Daoy (cell line): ENCODE measurements around the gene PSORS1C1. TPM values are rescaled to one million over a fixed set of nuclear protein-coding genes. Genes with fewer than 3 reads are reported as not detected.
A peak's percentile ranks its signal among the peaks of the same experiment; 100 is the strongest.

Experiments
- DNase-seq: peaks from one replicate; pipeline ENCODE4 v3.0.0-alpha.2; 2015; ENCODE audit warnings: low read depth
- total RNA-seq: library from RNA; depleted of rRNA; stranded (reverse); fragments of >200 nt; shearing (Covaris generic); gene quantifications from 2 replicates; pipeline ENCODE4 v1.2.3, GENCODE V29; 2014

The PSORS1C1 gene
- total RNA-seq, 1 experiment from 2014 or later: 0.23 TPM

- DNase-seq: no peak
Observed at GRCh38 chr6:31096215-31096614, 18.4 kb upstream of the PSORS1C1 start.

- no peak for DNase-seq
Observed at GRCh38 chr6:31096656-31097055, 17.9 kb upstream of the PSORS1C1 start.

GRCh38 chr6:31098449-31098938 lies 16.1 kb upstream of the PSORS1C1 start:
- DNase-seq: no peak

- no peak for DNase-seq
Observed at GRCh38 chr6:31103136-31103535, 11.5 kb upstream of the PSORS1C1 start.

- no peak for DNase-seq
Observed at GRCh38 chr6:31107052-31107451, 7.5 kb upstream of the PSORS1C1 start.

GRCh38 chr6:31110825-31111582 lies 3.6 kb upstream of the PSORS1C1 start:
- DNase-seq: no peak

- no peak for DNase-seq
Observed at GRCh38 chr6:31111712-31112111, 2.9 kb upstream of the PSORS1C1 start.

- DNase-seq: no peak
Observed at GRCh38 chr6:31112478-31112877, 2.1 kb upstream of the PSORS1C1 start, which contains the start of gene C6orf15. TSS of gene C6orf15 (minus strand) at chr6:31112575. CDS start at chr6:31112555, 20 bp downstream.

GRCh38 chr6:31113861-31114540 lies 599 bp upstream of the PSORS1C1 start:
- peak; percentile 43 for DNase-seq

GRCh38 chr6:31114970-31115849 lies 610 bp downstream of the PSORS1C1 start:
- DNase-seq: peak; percentile 71

GRCh38 chr6:31115941-31116560 lies 1.5 kb downstream of the PSORS1C1 start:
- no peak for DNase-seq

- DNase-seq: no peak
Observed at GRCh38 chr6:31116661-31117385, 2.2 kb downstream of the PSORS1C1 start.

GRCh38 chr6:31118178-31118577 lies 3.6 kb downstream of the PSORS1C1 start:
- DNase-seq: no peak

GRCh38 chr6:31120151-31120915 lies 5.7 kb downstream of the PSORS1C1 start, which contains the start of gene CDSN:
TSS of gene CDSN (minus strand) at chr6:31120446. CDS start at chr6:31120419, 27 bp downstream.
- DNase-seq: no peak

GRCh38 chr6:31121131-31121790 lies 6.7 kb downstream of the PSORS1C1 start:
- no peak for DNase-seq

- DNase-seq: peak; percentile 93
Observed at GRCh38 chr6:31122791-31123706, 8.4 kb downstream of the PSORS1C1 start.

GRCh38 chr6:31125162-31125561 lies 10.6 kb downstream of the PSORS1C1 start:
- DNase-seq: peak; percentile 71
